ENCODE measurements around the gene SUSD5. TPM values are rescaled to one million over a fixed set of nuclear protein-coding genes. Genes with fewer than 3 reads are reported as not detected.

The SUSD5 gene
- total and polyA plus RNA-seq, 2 of the 13 experiments (the other 11 are each of a cell fraction or from before 2014, with no cell fraction given): not detected

GRCh38 chr3:33104803-33105202 lies 113.8 kb downstream of the SUSD5 start:
- in situ Hi-C loops (cut with HindIII; ENCODE audit: extremely low pct_ligation_motif_present, low pct_unique_long_range_greater_than_20kb) (no loop called here), intact Hi-C loops (cut with micrococcal nuclease; ENCODE audit: unreplicated experiment) (no loop called here)
- Histone ChIP-seq H3K27me3 (ENCODE audit: control insufficient read depth in 1 of 2, insufficient read depth in 2 of 2, low read length in 2 of 2) (no peaks in the 10 kb centered on the region), H3K4me3 (replicated peaks in 1 of 3; ENCODE audit: insufficient read depth in 1 of 3, low read depth in 2 of 3, low read length in 3 of 3) (no peak overlapping the region), H3K4me1 (ENCODE audit: insufficient read depth, low read length) (peaks cover 41% of the 10 kb centered on the region), H4K20me1 (ENCODE audit: insufficient read depth, low read length) (no peaks in the 10 kb centered on the region), H3K4me2 (ENCODE audit: low read depth, low read length) (no peak overlapping the region), H2AFZ (ENCODE audit: low read length) (no peak overlapping the region), H3K36me3 (replicated peaks in 1 of 2; ENCODE audit: control insufficient read depth in 1 of 2, insufficient read depth in 2 of 2, low read length in 2 of 2) (no peaks in the 10 kb centered on the region), H3K9me3 (ENCODE audit: low read length) (no peaks in the 10 kb centered on the region), H3K9ac (ENCODE audit: insufficient read depth, low read depth, low read length) (no peak overlapping the region), H3K27ac (ENCODE audit: extremely low read length, insufficient read depth, low read length) (no peak overlapping the region), H3K79me2 (ENCODE audit: insufficient read depth, low read length) (no peaks in the 10 kb centered on the region)
- FAIRE-seq: no peak
- no peak for TF ChIP-seq ZNF639 (CRISPR knock-in tag; conservative IDR thresholded peaks at IDR 0.05)
- TF ChIP-seq ZNF121 (CRISPR knock-in tag; IDR thresholded peaks at IDR 0.05): peak; percentile 77
- no peak for ATAC-seq
- POLR2A ChIA-PET: no interaction called here
- 62% methylated on average over 3 of the region's 3 CpGs for WGBS (ENCODE audit: low lambda C conversion rate)
- BruUV-seq (replicated peaks): no TSS peak
- DNase-seq (ENCODE audit: low spot score): no peak
- CTCF ChIA-PET (ENCODE audit: low intra/inter-chr PET ratio, low total read pairs): no interaction called here

- no peaks in the 10 kb centered on the region for H3K9me3 ChIP-seq (ENCODE audit: low read length)
- no peak for TF ChIP-seq E2F1 (CRISPR knock-in tag; IDR thresholded peaks at IDR 0.05)
- ATAC-seq (no peak), FAIRE-seq (no peak), DNase-seq (ENCODE audit: low spot score) (no peak)
- in situ Hi-C loops (cut with HindIII; ENCODE audit: extremely low pct_ligation_motif_present, low pct_unique_long_range_greater_than_20kb): no loop called here
- POLR2A ChIA-PET: no interaction called here
- intact Hi-C loops (cut with micrococcal nuclease; ENCODE audit: unreplicated experiment): no loop called here
- no peak overlapping the region for H3K9ac ChIP-seq (ENCODE audit: insufficient read depth, low read depth, low read length)
- no peaks in the 10 kb centered on the region for H3K79me2 ChIP-seq (ENCODE audit: insufficient read depth, low read length)
- no peaks in the 10 kb centered on the region for H3K36me3 ChIP-seq (replicated peaks in 1 of 2; ENCODE audit: control insufficient read depth in 1 of 2, insufficient read depth in 2 of 2, low read length in 2 of 2)
- H2AFZ ChIP-seq (ENCODE audit: low read length): no peak overlapping the region
- no TSS peak for BruUV-seq (replicated peaks)
- WGBS (ENCODE audit: low lambda C conversion rate): 68% methylated on average over 3 of the region's 3 CpGs
- H4K20me1 ChIP-seq (ENCODE audit: insufficient read depth, low read length): no peaks in the 10 kb centered on the region
- H3K27me3 ChIP-seq (ENCODE audit: control insufficient read depth in 1 of 2, insufficient read depth in 2 of 2, low read length in 2 of 2): no peaks in the 10 kb centered on the region
- CTCF ChIA-PET (ENCODE audit: low intra/inter-chr PET ratio, low total read pairs): no interaction called here
- no peak overlapping the region for H3K4me3 ChIP-seq (replicated peaks in 1 of 3; ENCODE audit: insufficient read depth in 1 of 3, low read depth in 2 of 3, low read length in 3 of 3)
- peaks cover 55% of the 10 kb centered on the region for H3K4me1 ChIP-seq (ENCODE audit: insufficient read depth, low read length)
- no peak overlapping the region for H3K27ac ChIP-seq (ENCODE audit: extremely low read length, insufficient read depth, low read length)
- no peak overlapping the region for H3K4me2 ChIP-seq (ENCODE audit: low read depth, low read length)
Measured at GRCh38 chr3:33103480-33103879, 115.1 kb downstream of the SUSD5 start.
